Activated CD8-positive, alpha-beta memory T cell treated with anti-CD3 and anti-CD28 coated beads, Interleukin-2, amount 50 U/mL, for 1 hour (primary cell): ENCODE data around the gene LMO3.
"Not testable (repeated sequence)": the region's sequence is repeated elsewhere in the genome, so short reads cannot be mapped to it uniquely, and the experiment has no call there.

ENCODE experiments used
- DNase-seq: peaks from one replicate; pipeline ENCODE4 v3.0.0-alpha.2; 2020; ENCODE audit errors: extremely low read depth

The LMO3 gene

DNA sequence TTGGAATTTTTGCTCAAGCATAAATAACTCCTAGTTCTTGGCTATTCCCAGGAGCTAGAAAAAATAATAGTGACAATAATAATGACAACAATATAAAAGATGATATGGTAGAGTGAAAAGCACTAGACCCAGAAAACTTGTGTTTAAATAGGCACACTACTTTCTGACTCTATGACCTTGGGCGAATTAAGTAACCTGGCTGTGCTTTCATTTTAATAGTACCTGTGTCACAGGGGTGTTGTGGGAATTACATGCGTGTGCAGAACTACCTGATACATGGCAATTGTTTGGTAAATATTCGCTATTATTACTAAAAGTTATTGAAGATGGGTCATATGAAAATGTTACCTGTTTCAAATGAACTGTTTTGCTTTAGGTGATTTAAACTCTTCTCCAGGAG lies 60.1 kb downstream of the LMO3 start:
- no peak for DNase-seq

DNA sequence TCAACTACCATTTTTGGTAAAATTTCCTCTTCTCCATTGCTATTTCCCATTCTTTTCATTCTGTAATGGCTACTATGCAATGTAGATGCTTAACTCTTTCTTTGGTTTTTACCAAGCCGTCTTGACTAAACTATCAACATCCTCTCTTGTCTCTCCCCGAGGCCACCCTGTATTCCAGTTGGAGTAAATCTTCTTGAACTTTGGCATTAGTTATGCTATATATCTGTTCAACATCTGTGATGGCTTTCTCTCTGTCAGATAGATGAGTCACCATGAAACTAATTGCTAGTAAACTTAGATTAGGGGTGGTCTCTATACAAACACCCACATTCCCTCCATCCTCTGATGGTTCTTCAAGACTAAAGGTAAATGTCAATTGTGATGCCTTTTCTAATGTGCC lies 63.4 kb downstream of the LMO3 start:
- DNase-seq = no peak

DNA sequence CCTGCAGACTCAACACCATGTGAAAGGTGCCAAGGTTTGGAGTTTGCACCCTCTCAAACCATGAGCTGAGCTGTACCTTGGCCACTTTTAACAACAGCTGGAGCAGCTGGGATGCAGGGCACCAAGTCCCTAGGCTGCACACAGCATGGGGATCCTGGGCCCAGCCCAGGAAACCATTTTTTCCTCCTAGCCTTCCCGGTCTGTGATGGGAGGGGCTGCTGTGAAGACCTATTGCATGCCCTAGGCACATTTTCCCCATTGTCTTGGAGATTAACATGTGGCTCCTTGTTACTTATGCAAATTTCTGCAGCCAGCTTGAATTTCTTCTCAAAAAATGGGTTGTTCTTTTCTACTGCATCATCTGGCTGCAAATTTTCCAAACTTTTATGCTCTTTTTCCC lies 68.3 kb downstream of the LMO3 start:
- not testable (repeated sequence) for DNase-seq

DNA sequence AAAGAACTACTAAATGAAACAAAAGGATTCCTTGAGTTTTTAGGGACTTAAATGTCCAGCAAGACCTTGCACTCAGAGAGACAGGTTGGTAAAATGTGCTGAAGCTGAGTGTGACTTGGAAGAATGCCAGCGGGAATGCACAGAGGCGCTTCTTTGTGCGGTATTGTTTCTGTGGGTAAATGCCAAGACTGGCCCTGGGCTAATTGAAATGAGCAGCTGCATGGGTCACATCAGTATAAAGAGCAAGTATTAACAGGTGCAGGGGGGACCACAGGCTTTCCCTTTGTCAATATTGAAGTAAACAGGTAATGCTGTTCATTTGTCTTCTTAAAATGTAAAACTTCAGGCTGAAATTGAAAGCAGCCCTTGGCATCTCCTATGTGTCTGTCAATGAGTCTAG lies 74.3 kb downstream of the LMO3 start:
- DNase-seq = no peak

DNA sequence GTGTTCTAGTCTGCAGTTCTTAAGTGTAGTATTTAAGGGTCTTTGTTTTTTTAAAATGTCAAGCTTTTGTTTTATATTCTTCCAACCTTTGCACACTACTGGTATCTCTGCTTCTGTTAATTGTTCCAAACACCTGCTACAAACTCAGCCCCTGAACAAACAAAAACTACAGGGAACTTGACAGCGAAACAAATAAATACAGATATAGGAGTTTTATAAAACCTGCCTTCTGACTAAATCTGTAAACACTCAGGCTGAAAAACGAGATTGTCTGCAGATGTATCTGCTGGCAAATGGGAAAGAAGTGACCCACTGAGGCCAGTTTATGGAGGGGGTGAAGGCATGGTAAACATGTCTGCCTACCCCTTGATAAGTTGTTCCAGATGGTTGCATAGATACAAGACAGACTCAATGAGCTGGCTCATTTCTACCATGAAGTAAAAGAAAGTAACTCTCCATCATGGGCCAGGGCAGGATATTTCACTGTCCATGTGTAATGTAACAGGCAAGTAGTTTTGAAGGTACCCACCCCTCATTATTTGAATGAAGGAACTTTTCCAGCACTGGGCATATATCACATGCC lies 75.6 kb downstream of the LMO3 start:
- no peak for DNase-seq

DNA sequence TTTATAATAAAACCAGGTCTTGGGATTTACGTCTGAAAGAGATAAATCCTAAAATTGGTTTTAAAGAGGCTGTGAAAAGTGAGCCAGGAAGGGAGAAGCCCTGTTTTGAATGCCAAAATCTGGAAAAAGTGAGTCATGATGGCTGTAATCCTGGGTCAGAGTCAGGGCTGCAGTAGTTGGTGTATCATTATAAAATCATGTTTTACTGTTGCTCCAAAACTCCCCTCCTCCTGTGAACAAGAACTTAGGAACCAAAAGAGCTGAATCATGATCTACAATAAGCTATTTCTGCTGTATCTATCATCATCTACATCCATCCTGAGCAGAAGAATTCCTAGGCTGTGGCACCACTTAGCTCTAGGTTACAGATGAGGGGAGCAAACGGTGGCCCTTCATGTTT lies 79.3 kb downstream of the LMO3 start:
- DNase-seq = no peak

DNA sequence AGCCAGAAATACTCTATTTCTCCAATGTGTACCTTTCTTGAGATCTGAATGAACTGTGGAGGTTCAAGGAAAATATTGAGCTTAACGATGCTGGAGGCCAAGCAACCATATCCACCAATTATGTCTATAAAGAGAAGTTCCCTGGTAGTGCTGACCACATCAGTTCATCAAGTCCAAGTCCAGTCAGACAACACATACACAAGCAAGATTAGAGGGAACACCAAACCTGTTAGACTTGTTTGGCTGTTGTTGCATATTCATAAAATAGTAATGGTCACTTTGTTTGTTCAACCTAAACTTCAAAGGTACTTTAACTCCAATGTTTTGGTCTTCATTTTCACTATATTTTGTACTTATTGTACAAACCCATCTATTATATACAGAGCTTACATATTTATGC lies 81.6 kb downstream of the LMO3 start:
- no peak for DNase-seq

DNA sequence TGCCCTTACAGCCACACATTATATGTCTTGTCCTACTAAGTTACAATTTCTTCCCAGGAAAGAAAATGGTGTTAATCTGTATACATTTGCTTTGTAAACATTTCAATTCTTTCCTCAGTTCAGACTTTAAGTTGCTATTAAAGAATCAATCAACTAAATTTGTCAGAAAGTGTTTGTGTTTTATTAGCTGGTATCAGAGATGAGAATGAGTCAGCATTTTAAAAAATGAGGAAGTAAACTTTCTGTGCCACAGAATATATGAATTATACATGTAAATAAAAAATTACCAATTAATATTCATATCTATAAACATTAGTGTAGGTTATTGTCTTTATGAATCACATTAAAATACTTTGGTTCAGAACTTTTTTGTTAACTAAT lies 82.0 kb downstream of the LMO3 start:
- DNase-seq = no peak

DNA sequence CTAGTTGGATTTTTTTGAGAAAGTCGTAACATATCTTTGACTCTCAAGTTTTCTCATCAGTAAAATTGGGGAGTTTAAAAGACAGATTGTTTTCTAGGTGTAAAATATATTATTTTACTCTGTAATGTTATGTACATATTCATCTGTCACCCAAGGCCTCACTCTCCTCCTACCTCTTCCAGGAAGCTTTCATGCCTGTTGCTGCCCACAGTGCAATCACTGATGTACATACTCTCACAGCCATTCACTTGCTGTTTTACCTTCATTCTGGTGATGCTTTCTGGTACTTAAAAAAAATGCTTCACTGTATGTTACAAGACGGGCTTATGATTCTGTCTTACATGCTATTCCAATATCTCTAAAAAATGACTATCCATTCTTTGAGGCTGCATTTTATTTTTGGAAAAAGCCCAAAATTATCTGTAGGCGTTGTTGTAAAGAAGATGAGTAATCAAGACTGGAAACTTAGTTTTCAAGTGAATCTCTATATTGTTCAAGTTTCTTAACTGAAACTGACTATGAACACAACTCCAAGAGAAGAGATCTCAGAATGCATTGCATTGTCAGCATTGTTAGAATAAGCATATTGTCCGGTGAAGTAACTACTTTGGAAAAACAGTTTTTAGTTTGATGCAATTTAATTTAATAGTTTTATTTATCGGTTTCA lies 82.5 kb downstream of the LMO3 start:
- DNase-seq = no peak

DNA sequence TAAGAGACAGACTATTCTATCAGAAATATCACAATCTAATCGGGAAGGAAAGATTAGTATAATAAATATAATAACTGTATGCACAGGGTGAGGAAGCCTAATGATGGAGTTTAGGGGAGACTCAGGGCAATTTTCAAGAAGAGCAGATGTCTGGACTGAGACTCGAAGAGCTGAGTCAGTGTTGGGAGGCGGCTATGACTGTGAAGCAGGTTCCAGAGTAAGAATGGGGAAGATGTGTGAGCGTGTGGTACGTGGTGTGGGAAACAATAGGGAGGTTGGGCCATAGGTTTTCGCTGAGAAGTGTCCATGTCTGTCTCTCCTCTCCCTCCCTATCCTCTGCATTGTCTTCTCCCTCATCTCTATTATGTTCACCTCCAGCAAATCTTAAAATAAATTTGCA lies 85.6 kb downstream of the LMO3 start:
- no peak for DNase-seq

DNA sequence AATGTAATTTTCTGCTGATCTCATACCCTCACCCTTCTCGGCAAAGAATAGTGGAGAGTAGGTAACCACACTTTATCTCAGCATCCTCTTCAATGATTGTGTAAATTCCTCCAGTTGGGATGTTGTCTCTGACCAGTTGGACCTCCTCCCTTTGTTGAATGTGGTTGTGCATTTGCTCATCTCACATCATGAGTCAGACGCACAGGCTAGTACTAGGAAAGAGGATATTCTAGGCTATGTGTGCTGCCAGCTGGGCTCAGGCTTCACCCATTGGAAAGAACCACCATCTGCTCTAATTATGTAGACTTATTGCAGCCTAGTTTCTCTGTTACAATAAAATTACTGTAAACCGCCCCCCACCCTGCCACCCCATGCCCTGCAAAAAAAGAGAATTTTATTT lies 90.3 kb downstream of the LMO3 start:
- DNase-seq = no peak

DNA sequence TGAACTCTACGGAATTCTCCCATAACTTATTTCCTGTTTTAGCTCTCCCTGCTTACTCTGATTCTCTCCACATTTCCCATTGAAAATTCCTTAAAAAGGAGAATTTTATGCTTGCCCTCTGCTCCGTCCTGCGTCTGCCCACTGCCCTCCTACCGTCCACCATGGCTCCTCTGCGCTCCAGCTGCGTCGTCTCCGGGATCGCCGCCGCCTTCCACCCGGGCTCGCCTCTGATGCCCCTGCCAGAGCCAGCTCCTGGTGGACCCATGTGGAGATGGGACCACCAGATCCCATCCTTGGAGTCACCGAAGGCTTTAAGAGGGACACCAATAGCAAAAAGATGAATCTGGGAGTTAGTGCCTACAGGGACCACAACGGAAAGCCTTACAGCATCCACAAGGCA lies 92.7 kb downstream of the LMO3 start:
- DNase-seq = no peak

DNA sequence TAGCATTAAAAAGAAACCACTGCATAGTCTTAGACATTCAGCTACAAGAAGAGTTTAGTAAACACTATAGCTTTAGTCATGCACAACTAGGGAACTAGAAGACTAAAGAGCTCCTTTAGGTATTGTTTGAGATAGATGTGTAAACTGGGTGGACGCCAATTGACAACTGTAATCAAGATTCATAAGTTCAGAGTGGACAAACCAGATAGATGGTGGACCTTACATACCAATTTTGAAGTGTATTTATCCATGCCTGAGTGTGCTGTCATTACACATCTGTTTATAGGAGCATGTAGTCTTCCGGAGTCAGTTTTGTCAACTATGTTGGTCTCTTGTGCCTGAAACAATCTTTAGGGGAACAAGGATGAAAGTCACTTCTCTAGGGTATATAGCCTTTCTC lies 96.6 kb downstream of the LMO3 start:
- no peak for DNase-seq

DNA sequence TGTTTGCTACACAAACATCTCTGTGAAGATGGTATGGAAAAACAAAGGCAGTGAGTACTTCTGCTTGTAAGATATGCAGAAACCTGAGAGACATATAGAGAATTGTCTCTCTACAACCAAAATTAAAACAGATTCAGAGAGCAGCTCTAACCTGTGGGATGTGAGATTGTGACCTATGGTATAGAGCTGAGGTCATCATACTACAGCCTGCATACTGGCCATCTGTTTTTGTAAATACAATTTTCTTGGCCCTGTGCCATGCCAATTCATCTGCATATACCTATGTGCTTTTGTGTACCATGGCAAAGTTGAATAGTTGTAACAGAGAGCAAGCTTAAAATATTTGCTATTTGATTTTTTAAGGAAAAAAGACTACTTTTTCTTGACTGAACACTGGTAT lies 99.6 kb downstream of the LMO3 start:
- DNase-seq = no peak

DNA sequence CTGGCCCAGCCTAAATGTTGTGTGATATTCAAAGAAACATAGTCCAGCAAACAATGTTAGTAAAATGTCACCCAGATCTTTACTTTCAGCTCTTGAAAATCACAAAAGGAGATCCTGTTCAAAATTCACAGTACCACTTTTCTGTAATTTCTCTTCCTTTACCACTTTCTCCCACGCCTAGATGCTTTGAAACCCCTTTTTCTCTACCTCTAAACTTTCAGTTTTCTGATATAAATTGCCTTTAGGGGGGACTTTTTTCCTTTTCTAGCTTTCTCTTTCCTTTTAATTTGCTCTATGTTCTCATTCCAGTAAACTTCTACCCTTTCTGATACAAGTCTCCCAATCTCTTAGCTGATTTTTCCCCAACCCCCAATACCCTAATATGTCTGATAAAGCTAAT lies 101.8 kb downstream of the LMO3 start:
- DNase-seq = no peak

DNA sequence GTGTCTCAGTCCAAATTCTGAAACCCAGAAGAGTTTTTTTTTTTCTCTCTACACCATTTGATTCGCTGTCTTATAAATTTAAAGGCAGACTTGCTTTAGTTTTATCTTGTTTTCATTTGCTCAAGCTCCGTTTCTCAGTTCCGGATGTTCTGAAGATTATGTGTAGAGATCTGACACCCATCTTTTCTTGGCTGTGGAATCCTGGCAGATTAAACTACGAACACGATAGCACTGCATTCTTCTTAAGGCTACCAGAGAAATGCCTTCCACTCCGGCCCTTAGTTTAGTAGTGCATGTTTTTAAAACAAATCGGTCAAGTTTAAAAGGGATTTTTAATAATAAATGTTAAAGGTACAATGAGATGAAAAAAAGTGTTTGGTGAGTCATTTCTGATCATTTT lies 106.4 kb downstream of the LMO3 start:
- DNase-seq = no peak
